Ascending aorta (tissue), 2 donors: ENCODE results near the gene THAP4. TPM values are rescaled to one million over a fixed set of nuclear protein-coding genes. Genes with fewer than 3 reads are reported as not detected.
A peak's percentile ranks its signal among the peaks of the same experiment; 100 is the strongest.

Experiments
- DNase-seq, 2 donors: peaks; one replicate each; pipeline ENCODE4 v3.0.0-alpha.2; 2019; ENCODE audit warnings: low spot score in 2 of 2
- H3K27ac ChIP-seq, 2 donors: fragments of 200-600 bp; sonication (generic); one replicate each; pipeline ENCODE4 v1.5.1; 2016 to 2017; ENCODE audit warnings: mild to moderate bottlenecking in 1 of 2
- H3K27me3 ChIP-seq: fragments of 200-600 bp; sonication (generic); one replicate; pipeline ENCODE4 v1.5.1; 2017
- H3K36me3 ChIP-seq, 2 donors: fragments of 200-600 bp; sonication (generic); one replicate each; pipeline ENCODE4 v1.5.1; 2016
- H3K4me1 ChIP-seq, 2 donors: fragments of 200-600 bp; sonication (generic); one replicate each; pipeline ENCODE4 v1.5.1; 2016 to 2017; ENCODE audit warnings: mild to moderate bottlenecking in 1 of 2
- H3K4me3 ChIP-seq, 2 donors: fragments of 200-600 bp; sonication (generic); one replicate each; pipeline ENCODE4 v1.5.1; 2016 to 2017; ENCODE audit warnings: mild to moderate bottlenecking in 1 of 2
- H3K9me3 ChIP-seq, 2 donors: fragments of 200-600 bp; sonication (generic); one replicate each; pipeline ENCODE4 v1.5.1; 2016
- intact Hi-C: fragments of 100-400 bp; cut with DNase I; formaldehyde crosslinking; loops from one replicate; pipeline ENCODE4 v1.15.1; 2023
- total RNA-seq: library from RNA; depleted of rRNA; stranded (reverse); fragments of >200 nt; gene quantifications from one replicate; pipeline ENCODE4 v1.1.0, GENCODE V29; 2016
- TF ChIP-seq, protein P1 (sequence below), 3 experiments: fragments of 200-600 bp in 2 of 3; fragments of 450-650 bp in 1 of 3; sonication (generic) in 2 of 3; IDR thresholded peaks; one replicate each; pipeline ENCODE4 v1.5.1; 2016 to 2019; ENCODE audit warnings: antibody characterized with exemption in 3 of 3, mild to moderate bottlenecking in 1 of 3, moderate library complexity in 1 of 3

The THAP4 gene
- total RNA-seq, 1 donor from 2014 or later: 80.8 TPM

DNA sequence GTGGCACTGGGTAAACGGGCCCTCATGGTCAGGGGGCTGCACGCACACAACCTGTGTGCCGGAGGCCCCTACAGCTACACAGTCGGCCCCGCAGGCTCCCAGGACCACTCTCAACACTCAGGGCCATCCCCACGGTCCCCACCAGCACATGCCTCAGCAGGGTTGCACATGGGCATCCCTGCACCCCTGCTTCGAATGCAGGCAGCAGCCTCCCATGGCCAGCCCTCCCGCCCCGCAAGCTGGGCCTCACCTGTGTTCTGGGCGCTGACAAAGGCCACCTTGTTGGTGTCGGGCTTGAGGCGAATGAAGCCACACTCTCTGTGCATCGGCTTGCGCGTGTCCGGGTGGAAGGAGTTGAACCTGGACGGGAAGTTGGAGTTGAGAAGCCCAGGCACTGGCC lies 34.2 kb downstream of the THAP4 start:
- no peaks in the 10 kb centered on the region for H3K9me3 ChIP-seq
- TF ChIP-seq, protein P1, sequence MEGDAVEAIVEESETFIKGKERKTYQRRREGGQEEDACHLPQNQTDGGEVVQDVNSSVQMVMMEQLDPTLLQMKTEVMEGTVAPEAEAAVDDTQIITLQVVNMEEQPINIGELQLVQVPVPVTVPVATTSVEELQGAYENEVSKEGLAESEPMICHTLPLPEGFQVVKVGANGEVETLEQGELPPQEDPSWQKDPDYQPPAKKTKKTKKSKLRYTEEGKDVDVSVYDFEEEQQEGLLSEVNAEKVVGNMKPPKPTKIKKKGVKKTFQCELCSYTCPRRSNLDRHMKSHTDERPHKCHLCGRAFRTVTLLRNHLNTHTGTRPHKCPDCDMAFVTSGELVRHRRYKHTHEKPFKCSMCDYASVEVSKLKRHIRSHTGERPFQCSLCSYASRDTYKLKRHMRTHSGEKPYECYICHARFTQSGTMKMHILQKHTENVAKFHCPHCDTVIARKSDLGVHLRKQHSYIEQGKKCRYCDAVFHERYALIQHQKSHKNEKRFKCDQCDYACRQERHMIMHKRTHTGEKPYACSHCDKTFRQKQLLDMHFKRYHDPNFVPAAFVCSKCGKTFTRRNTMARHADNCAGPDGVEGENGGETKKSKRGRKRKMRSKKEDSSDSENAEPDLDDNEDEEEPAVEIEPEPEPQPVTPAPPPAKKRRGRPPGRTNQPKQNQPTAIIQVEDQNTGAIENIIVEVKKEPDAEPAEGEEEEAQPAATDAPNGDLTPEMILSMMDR (IDR thresholded peaks at IDR 0.05): no peak
- DNase-seq: no peak
- no peaks in the 10 kb centered on the region for H3K4me1 ChIP-seq
- intact Hi-C loops: no loop called here
- no peak overlapping the region for H3K27ac ChIP-seq
- H3K27me3 ChIP-seq: no peaks in the 10 kb centered on the region
- peaks cover 35 to 67% of the 10 kb centered on the region in 2 donors for H3K36me3 ChIP-seq
- no peak overlapping the region for H3K4me3 ChIP-seq

DNA sequence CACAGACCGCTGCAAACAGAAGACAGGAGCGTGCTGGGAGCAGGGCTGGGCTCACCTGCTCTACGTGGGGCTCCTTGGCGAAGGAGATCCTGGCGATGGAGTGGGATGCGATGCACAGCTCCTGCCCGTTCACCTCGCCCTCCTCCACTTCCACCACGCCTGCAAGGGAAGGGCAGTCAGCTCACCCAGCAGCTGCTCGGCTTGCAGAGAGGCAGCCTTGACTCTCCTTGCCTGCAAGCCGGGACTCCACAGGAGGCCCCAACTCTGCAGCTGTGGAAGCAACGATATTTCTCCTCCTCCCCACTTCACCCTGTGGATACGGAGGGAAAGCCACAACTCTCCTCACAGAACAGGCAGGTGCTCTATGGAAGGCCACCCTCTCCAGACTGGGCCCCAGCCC lies 35.1 kb downstream of the THAP4 start:
- H3K27ac ChIP-seq: no peak overlapping the region
- H3K4me3 ChIP-seq: no peak overlapping the region
- H3K27me3 ChIP-seq: no peaks in the 10 kb centered on the region
- intact Hi-C loops: no loop called here
- no peak for DNase-seq
- TF ChIP-seq, protein P1 (IDR thresholded peaks at IDR 0.05): no peak
- no peaks in the 10 kb centered on the region for H3K4me1 ChIP-seq
- no peaks in the 10 kb centered on the region for H3K9me3 ChIP-seq
- H3K36me3 ChIP-seq: peaks cover 35 to 74% of the 10 kb centered on the region in 2 donors

DNA sequence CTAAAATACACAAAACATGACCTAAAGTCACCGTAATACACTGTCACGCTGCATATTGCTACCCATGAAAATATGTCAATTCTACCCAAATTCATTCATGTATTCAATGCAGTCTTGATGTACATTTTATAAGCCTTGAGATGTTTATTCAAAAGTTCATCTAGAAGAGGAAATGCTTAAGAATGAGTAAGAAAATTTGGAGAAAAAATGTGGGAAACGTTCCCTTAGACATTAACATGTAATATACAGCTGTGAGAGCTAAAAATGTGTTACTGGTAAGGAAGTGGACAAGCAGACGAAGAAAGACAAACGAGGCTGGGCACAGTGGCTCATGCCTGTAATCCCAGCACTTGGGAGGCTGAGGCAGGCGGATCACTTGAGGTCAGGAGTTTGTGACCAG lies 37.3 kb downstream of the THAP4 start:
- TF ChIP-seq, protein P1 (IDR thresholded peaks at IDR 0.05): no peak
- Histone ChIP-seq H3K4me3 (no peak overlapping the region), H3K9me3 (no peaks in the 10 kb centered on the region), H3K4me1 (no peaks in the 10 kb centered on the region), H3K27me3 (no peaks in the 10 kb centered on the region), H3K27ac (no peak overlapping the region), H3K36me3 (peaks cover 39 to 60% of the 10 kb centered on the region in 2 donors)
- intact Hi-C loops: no loop called here
- no peak for DNase-seq

DNA sequence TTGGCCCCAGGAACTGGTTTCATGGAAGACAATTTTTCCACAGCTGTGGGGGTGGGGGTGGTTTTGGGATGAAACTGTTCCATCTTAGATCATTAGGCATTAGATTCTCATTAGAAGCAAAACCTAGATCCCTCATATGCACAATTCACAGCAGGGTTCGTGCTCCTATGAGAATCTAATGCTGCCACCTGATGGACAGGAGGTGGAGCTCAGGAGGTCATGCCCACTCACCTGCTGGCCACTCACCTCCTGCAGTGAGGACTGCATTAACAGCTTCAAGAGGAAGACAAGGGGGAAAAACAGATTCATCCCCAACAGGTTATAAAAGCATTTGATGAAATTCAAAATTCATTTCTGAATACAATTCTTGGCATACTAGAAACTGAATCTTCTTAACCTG lies 38.5 kb downstream of the THAP4 start:
- Histone ChIP-seq H3K27ac (no peak overlapping the region), H3K9me3 (no peaks in the 10 kb centered on the region), H3K27me3 (no peaks in the 10 kb centered on the region), H3K4me3 (no peak overlapping the region), H3K4me1 (no peaks in the 10 kb centered on the region), H3K36me3 (peaks cover 37 to 60% of the 10 kb centered on the region in 2 donors)
- no peak for DNase-seq
- intact Hi-C loops: no loop called here
- TF ChIP-seq, protein P1 (IDR thresholded peaks at IDR 0.05): peak in 1 of 3 experiments; percentile 25

DNA sequence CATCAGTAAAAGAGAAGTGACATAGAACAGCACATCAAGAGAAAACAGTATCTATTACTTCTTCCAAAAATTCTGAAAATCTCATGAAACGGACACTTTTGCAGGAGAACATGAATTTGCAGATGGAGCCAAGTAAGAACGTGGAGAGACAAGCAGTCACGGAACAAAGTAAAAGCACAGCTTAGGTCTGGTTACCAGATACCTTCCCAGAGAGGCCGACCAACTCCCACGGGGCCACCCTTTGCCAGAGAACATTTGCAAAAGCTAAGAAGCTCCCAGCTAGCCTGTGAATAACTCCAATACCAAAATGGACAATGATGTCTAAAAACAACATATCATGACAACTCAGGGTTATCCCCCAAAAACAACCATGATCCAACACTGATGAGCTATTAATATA lies 38.9 kb downstream of the THAP4 start:
- no peak overlapping the region for H3K27ac ChIP-seq
- no peak for DNase-seq
- peaks cover 37 to 61% of the 10 kb centered on the region in 2 donors for H3K36me3 ChIP-seq
- intact Hi-C loops: no loop called here
- TF ChIP-seq, protein P1 (IDR thresholded peaks at IDR 0.05): no peak
- H3K4me1 ChIP-seq: no peaks in the 10 kb centered on the region
- H3K27me3 ChIP-seq: no peaks in the 10 kb centered on the region
- H3K4me3 ChIP-seq: no peak overlapping the region
- no peaks in the 10 kb centered on the region for H3K9me3 ChIP-seq

DNA sequence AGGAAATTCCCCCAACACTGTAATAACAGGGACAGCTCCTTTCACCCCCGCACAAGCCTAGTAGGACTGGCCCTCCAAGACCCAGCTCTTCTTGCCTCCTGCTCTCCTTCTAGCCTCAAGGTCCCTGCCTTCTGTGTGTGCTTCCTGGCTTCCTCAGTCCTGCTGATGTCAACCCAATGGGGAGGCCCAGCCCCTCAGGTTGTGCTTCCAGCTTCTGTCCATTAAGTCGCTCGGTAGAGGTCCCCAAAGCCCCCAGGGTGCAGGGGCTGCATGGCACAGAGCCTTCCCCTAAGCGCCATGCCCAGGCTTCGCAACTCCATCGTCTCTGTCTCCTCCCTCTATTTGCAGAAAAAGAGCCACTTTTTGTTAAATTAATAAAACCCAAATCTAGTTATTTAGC lies 39.4 kb downstream of the THAP4 start:
- H3K9me3 ChIP-seq: no peaks in the 10 kb centered on the region
- H3K4me1 ChIP-seq: no peaks in the 10 kb centered on the region
- H3K4me3 ChIP-seq: no peak overlapping the region
- no peak for DNase-seq
- peaks cover 32 to 60% of the 10 kb centered on the region in 2 donors for H3K36me3 ChIP-seq
- TF ChIP-seq, protein P1 (IDR thresholded peaks at IDR 0.05): no peak
- intact Hi-C loops: no loop called here
- H3K27me3 ChIP-seq: no peaks in the 10 kb centered on the region
- H3K27ac ChIP-seq: no peak overlapping the region
